Right cardiac atrium (tissue), 5 donors: Measurements from ENCODE around the gene MTHFD1L. TPM values are rescaled to one million over a fixed set of nuclear protein-coding genes. Genes with fewer than 3 reads are reported as not detected.

Source experiments
- ATAC-seq, 2 donors: fragments of 200-7000 bp; cut with Tn5 transposase; one replicate each; pipeline versions ENCODE4 v1.8.0 to v1.9.1; 2020; ENCODE audit warnings: moderate library complexity in 2 of 2, mild to moderate bottlenecking in 1 of 2
- DNase-seq, 3 donors: peaks; one replicate each; pipeline ENCODE4 v3.0.0-alpha.2; 2020
- H3K27ac ChIP-seq: one replicate; pipeline ENCODE4 v1.5.1; 2013; ENCODE audit warnings: mild to moderate bottlenecking, low read length, control low read depth, moderate library complexity
- H3K27me3 ChIP-seq: one replicate; pipeline ENCODE4 v1.6.1; 2013; ENCODE audit not compliant: control insufficient read depth, insufficient read depth
- H3K4me1 ChIP-seq: one replicate; pipeline ENCODE4 v1.6.1; 2013; ENCODE audit warnings: low read length; ENCODE audit not compliant: control insufficient read depth, insufficient read depth
- H3K4me3 ChIP-seq: one replicate; pipeline ENCODE4 v1.5.1; 2013; ENCODE audit warnings: low read length, control low read depth
- H3K9me3 ChIP-seq: one replicate; pipeline ENCODE4 v1.6.1; 2013; ENCODE audit warnings: low read length; ENCODE audit not compliant: control insufficient read depth
- WGBS: extraction: QIAGEN DNeasy Blood & Tissue Kit; methylation state at CpG from one replicate; pipeline ENCODE4 v1.1.7; 2013; 5-methylcytosine and 5-hydroxymethylcytosine counted together
- intact Hi-C, 4 donors: fragments of 100-400 bp; cut with DNase I; formaldehyde crosslinking; loops; one replicate each; pipeline versions ENCODE4 v1.11.0 to v1.14.0; 2022 to 2023
- polyA plus RNA-seq: library from polyadenylated mRNA; stranded (reverse); fragments of 200-250 nt; gene quantifications from one replicate; pipeline ENCODE4 v1.2.3, GENCODE V29; 2013
- total RNA-seq, 4 donors: library from RNA; stranded (reverse); fragmentation: NEBNext Ultra II Directional; extraction: Animal tissue kit (Norgen Biotek cat#: 25700); gene quantifications; one replicate each; pipeline ENCODE4 v1.2.1, GENCODE V29; 2021
- donor health status: healthy with polysubstance abuse.
- donor health status: DM: no; HTN: yes; CAD: no.
- donor health status: DM: no; HTN: no; CAD: no.
- donor health status: DM: no; HTN: yes; CAD: no; lungs with severe emphysema.
- donor health status: DM: yes; HTN: yes; CAD: no.

Gene MTHFD1L
- total and polyA plus RNA-seq, 5 donors = 2.4 to 18.2 (median 5.0) TPM

DNA sequence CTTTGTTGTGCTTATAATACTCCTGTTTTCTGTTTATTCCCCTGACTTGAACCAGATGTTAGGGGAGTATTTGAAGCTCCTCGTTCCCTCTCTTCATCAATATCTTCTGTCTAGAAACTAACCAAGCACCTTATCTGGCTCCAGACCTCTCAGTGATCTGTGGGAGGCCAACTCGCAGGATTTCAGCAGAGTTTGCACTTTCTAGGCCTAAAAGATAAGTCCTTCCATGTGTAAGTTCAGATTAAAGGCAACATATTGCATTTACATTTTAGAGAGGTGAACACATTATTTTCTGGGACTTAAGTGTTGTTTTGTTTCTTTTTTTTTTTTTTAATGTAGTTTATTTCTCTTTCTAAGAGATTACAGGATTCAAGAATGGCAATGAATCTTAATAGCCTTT is 234.8 kb downstream of the MTHFD1L start:
- no peak for DNase-seq
- H3K27ac ChIP-seq = no peak overlapping the region

DNA sequence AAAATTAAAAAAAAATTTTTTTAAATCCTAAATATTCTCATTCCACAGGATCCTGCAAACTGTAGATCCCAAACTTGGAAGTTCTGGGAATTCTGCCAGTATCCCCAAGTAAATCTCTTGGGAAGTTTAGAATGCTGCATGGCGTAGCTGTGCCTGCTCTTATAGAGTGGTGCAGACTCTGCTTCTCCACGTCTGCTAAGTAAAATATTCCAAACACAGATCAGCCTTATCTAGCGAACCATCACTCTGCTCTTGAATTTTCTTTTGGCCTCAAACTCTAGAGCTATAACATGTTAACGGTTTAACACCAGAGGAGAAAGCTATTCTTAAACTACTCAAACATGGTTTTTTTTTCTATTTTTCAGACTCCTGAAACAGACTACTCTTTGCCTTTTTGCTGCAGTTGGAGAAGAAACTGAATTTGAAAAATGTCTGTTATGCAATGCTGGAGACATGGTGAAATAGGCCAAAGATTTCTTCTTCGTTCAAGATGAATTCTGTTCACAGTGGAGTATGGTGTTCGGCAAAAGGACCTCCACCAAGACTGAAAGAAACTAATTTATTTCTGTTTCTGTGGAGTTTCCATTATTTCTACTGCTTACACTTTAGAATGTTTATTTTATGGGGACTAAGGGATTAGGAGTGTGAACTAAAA is 235.8 kb downstream of the MTHFD1L start:
- DNase-seq (no peak), ATAC-seq (peak; percentile 40 to 69)
- intact Hi-C loops = no loop called here
- 52% methylated on average over 6 of the region's 6 CpGs for WGBS
- peaks cover 1% of the 10 kb centered on the region for H3K4me1 ChIP-seq
- H3K27ac ChIP-seq = peak overlapping the region; percentile 68
- no peak overlapping the region for H3K4me3 ChIP-seq
- H3K27me3 ChIP-seq = no peaks in the 10 kb centered on the region
- no peaks in the 10 kb centered on the region for H3K9me3 ChIP-seq

More for the DNA sequence above, 234.8 kb downstream of the MTHFD1L start:
- no peak overlapping the region for H3K4me3 ChIP-seq
- no peaks in the 10 kb centered on the region for H3K9me3 ChIP-seq
- 83% methylated on average over 2 of the region's 2 CpGs for WGBS
- intact Hi-C loops = no loop called here
- H3K27me3 ChIP-seq = no peaks in the 10 kb centered on the region
- peaks cover 1% of the 10 kb centered on the region for H3K4me1 ChIP-seq
- no peak for ATAC-seq

DNA sequence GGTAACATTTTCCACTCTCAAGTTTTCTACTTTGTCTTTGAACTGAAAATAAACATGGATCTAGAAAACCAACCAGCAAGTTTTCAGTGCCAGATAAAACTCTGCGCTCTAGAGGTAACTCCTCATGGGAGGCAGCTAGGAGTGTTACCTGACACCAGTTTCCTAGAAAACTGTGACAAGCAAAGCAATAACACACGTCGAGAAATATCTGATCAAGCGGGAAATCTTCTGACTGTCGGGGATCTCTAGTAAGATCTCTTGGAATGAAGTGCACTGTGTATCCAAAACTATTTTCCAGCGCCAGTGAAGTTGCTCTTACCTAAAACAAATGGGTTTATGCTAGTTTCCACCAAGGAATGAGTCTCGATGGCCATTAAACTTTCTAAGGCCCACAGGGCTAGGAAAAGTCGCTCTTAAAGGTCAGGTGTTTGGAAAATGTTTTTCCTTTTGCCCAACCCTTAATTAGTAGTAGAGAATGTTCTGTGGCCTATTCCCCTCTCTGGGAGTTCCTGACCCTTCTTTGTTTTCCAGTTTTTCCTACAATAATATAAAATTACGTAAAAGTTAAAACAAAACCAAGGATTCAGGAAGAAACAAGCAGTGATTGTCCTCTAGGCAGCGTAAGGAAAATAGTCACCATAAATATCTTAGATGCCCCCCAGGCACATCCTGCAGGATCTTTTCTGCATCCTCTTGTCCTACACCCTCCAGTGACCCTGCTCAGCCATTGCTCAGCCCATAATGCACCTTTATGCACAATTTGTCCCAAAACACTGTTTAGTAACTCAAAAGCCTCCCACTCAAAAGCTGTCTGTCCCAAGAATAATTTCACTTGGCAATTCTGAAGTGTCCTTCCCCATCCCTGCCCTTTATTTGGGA is 236.6 kb downstream of the MTHFD1L start:
- peak; percentile 45 to 80 for ATAC-seq
- whole genome bisulfite sequencing = 72% methylated on average over 10 of the region's 10 CpGs
- H3K4me3 ChIP-seq = no peak overlapping the region
- H3K9me3 ChIP-seq = no peaks in the 10 kb centered on the region
- no peak for DNase-seq
- peak overlapping the region; percentile 32 for H3K27ac ChIP-seq
- peaks cover 1% of the 10 kb centered on the region for H3K4me1 ChIP-seq
- H3K27me3 ChIP-seq = no peaks in the 10 kb centered on the region
- intact Hi-C loops = no loop called here

DNA sequence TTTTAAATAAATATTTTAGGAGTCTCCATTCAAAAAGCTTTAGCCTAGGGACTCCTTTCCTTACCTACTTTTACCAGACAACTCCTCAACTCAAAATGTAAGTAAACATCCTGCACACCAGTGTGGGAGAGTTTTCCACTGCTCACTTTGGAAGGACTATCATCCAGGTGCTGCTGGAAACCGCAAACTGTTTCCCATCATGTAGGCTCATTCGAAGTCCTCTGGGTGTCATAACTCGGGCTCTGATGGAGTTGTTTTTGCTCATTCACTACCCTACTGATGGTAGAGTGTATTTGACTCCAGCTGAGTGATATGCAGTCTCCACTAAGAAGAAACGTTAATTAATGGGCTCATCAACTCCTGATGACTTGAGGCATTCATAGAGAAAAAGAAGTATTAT is 237.8 kb downstream of the MTHFD1L start:
- intact Hi-C loops = no loop called here

DNA sequence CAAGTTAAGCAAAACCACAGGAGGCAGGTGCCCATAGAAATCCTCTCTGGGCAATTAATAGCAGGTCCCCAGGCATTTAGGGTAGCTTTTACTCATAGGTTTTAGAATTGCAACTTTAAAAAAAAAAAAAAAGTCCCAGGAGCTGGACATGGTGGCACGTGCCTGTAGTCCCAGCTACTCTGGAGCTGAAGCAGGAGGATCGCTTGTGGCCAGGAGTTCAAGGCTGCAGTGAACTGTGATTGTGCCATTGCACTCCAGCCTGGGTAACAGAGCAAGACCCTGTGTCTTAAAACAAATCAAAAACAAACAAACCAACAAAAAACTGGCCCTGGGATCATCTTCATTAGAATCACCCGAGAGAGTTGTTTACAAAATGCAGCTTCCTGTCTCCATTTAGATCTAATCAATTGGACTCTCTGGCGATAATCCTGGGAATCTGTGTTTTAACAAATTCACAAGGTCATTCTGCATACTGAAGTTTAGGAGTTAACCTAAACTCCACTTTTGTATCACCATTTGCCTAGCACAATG is 242.5 kb downstream of the MTHFD1L start:
- Histone ChIP-seq H3K27me3 (no peaks in the 10 kb centered on the region), H3K4me3 (no peak overlapping the region), H3K4me1 (no peaks in the 10 kb centered on the region), H3K27ac (no peak overlapping the region), H3K9me3 (no peaks in the 10 kb centered on the region)
- no peak for ATAC-seq
- WGBS = 70% methylated on average over 4 of the region's 4 CpGs
- DNase-seq = no peak
- intact Hi-C loops = no loop called here

More for the DNA sequence above, 237.8 kb downstream of the MTHFD1L start:
- ATAC-seq (no peak), DNase-seq (no peak)
- H3K4me1 ChIP-seq = peaks cover 1% of the 10 kb centered on the region
- no peak overlapping the region for H3K4me3 ChIP-seq
- no peaks in the 10 kb centered on the region for H3K9me3 ChIP-seq
- no peaks in the 10 kb centered on the region for H3K27me3 ChIP-seq
- no peak overlapping the region for H3K27ac ChIP-seq
- WGBS = 80% methylated on average over 4 of the region's 4 CpGs

DNA sequence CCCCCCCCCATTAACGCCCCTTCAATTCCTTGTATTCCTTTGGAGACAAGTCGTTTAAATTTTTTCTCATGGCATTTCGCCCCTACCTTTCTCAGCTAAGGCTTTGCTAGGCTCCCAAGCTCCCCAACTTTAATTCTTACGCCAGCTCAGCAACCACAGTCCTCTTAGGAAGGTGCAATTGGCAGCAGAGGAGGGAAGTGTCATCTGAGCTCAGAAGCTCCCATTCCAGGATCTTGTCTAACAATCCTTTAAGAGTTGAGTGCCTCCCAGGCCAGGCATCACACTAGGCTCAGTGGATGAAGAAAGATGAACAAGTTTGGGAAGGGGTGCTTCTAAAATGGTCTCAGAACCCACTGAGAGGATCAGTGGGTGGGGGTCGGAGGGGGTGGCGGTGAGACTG is 243.0 kb downstream of the MTHFD1L start:
- no peak for DNase-seq
- Histone ChIP-seq H3K4me3 (no peak overlapping the region), H3K4me1 (no peaks in the 10 kb centered on the region), H3K27me3 (no peaks in the 10 kb centered on the region), H3K9me3 (no peaks in the 10 kb centered on the region), H3K27ac (no peak overlapping the region)
- 81% methylated on average over 6 of the region's 6 CpGs for WGBS
- intact Hi-C loops = no loop called here
- no peak for ATAC-seq

DNA sequence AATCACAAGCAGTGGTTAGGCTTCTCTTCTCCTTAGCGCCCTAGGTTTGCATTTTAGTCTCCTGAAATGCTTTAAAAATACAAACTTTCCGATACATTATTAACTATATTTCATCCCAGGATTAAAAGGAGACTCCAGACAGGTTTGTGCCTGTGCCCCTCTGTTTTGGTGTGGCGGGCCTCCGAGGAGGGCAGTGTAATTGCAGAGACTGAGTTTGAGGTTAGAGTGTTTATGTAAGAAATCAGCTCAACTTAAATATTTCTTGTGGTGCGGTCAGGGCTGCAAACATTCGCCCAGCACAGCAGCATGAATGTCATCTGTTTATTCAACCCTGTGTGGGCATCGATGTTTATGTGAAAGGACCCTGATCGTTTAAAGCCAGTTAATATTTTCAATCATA is 243.9 kb downstream of the MTHFD1L start:
- Histone ChIP-seq H3K27ac (no peak overlapping the region), H3K9me3 (no peaks in the 10 kb centered on the region), H3K27me3 (no peaks in the 10 kb centered on the region), H3K4me3 (no peak overlapping the region), H3K4me1 (no peaks in the 10 kb centered on the region)
- intact Hi-C loops = no loop called here
- no peak for ATAC-seq
- DNase-seq = no peak
- WGBS = 86% methylated on average over 8 of the region's 8 CpGs

DNA sequence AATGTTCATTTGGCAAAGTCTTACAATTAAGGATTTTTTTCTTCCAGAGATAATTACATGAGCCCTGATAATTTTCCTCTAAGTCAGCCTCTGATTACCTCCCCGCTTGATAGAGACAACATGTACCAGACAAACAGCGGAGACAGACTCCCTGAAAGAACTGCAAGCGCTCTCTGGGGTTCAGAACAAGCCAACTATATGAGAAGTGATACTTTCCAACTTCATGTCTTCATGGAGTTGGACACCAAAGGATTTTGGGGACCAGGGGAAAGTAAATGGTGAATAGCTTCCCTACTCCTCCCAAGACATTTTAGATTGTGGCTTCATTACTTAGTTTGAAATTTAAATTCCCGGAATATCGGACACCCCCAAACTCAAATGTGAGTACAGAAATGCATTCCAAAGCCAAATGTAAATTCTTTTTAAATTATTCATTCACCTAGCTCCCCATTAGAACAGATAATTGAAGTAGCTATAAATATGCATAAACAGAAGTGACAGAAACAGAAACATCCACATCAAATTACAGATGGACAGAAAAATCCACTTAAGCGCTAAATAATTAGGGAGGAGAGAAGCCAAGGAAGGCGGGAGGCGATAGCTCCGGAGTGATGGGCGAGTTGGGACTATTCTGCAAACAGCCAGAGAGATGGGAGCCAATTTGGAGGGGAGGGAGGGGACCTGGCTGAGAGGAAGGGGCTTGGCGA is 244.5 kb downstream of the MTHFD1L start:
- no peak for ATAC-seq
- Histone ChIP-seq H3K27me3 (no peaks in the 10 kb centered on the region), H3K4me1 (no peaks in the 10 kb centered on the region), H3K9me3 (no peaks in the 10 kb centered on the region), H3K4me3 (no peak overlapping the region), H3K27ac (no peak overlapping the region)
- intact Hi-C loops = no loop called here
- WGBS = 71% methylated on average over 11 of the region's 11 CpGs
- DNase-seq = no peak

DNA sequence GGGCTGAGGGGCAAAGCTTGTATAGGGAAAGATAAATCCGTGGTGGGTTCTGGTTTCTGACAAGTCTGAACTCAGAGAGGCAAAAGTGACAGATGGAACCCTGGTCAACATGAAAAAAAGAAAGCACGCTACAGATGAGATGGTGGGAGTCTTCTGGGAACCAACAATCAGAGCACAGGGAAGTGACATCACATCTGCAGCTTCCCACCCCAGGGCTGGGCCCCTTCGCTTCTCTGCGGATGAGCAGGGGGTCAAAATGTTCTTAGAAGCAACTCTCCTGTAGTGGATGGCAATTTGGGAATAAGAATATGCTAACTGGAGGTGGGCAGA is 245.0 kb downstream of the MTHFD1L start:
- Histone ChIP-seq H3K27ac (no peak overlapping the region), H3K27me3 (no peaks in the 10 kb centered on the region), H3K9me3 (no peaks in the 10 kb centered on the region), H3K4me3 (no peak overlapping the region), H3K4me1 (no peaks in the 10 kb centered on the region)
- ATAC-seq (no peak), DNase-seq (no peak)
- 68% methylated on average over 4 of the region's 4 CpGs for WGBS
- intact Hi-C loops = no loop called here

DNA sequence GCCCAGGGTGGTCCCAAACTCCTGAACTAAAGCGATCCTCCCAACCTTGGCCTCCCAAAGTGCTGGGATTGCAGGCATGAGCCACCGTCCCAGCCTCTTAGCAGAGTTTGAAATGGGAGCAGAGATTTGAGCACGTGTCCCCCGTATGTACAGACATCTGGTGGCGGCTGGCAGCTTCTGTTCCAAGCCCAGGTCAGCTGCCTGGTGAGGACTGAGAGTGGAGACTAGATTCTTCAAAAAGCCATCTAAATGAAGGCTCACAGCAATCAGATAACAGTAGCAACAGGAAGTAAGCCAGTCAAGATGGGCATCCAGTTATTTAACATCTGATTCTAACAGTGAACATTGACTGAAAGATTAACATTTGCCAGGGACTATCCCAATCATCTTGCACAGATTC is 246.2 kb downstream of the MTHFD1L start:
- 68% methylated on average over 5 of the region's 5 CpGs for WGBS
- no peak for DNase-seq
- no peaks in the 10 kb centered on the region for H3K27me3 ChIP-seq

DNA sequence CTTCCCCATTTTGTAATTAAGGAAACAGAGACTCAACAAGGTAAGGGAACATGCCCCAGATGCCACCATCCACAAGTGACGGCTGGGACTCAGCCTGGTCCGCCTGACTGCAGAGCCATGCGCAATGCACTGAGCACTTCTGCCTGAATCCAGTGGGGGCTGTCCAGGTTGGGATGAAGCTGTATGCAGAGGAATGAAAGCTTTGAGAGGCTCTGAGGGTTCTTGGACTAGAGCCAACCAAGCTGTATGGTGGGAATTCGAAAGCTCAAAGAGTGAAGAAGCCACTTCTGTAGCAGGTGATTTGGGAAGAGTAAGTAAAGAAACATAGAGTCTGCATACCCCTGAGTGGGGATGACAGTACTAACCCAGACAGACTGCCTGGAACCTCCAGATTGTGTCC is 246.6 kb downstream of the MTHFD1L start:
- Histone ChIP-seq H3K9me3 (no peaks in the 10 kb centered on the region), H3K4me1 (no peaks in the 10 kb centered on the region), H3K27ac (no peak overlapping the region), H3K4me3 (no peak overlapping the region), H3K27me3 (no peaks in the 10 kb centered on the region)
- DNase-seq (no peak), ATAC-seq (no peak)
- intact Hi-C loops = no loop called here
- WGBS = 77% methylated on average over 4 of the region's 4 CpGs

More for the DNA sequence above, 246.2 kb downstream of the MTHFD1L start:
- Histone ChIP-seq H3K4me3 (no peak overlapping the region), H3K27ac (no peak overlapping the region), H3K9me3 (no peaks in the 10 kb centered on the region), H3K4me1 (no peaks in the 10 kb centered on the region)
- no peak for ATAC-seq
- intact Hi-C loops = no loop called here
